HG03565 (cell line): Measurements from ENCODE around the gene TEDC2.
"Not testable (repeated sequence)": the region's sequence is repeated elsewhere in the genome, so short reads cannot be mapped to it uniquely, and the experiment has no call there.

Experiments used
- ATAC-seq: cut with Tn5 transposase; IDR thresholded peaks from one replicate; pipeline ENCODE4 v1.9.1; 2021; ENCODE audit warnings: mild to moderate bottlenecking, moderate library complexity; ENCODE audit not compliant: unreplicated experiment

Gene TEDC2

GRCh38 chr16:2459647-2460390, at the start of gene TEDC2:
TEDC2 (plus strand) TSS chr16:2460109; CDS start chr16:2460145, 36 bp downstream.
- peak; percentile 82 for ATAC-seq

GRCh38 chr16:2415085-2415484, 44.8 kb upstream of the TEDC2 start:
- ATAC-seq: no peak

GRCh38 chr16:2420035-2420434, 39.9 kb upstream of the TEDC2 start:
- ATAC-seq: no peak

GRCh38 chr16:2422123-2422867, 37.6 kb upstream of the TEDC2 start:
- ATAC-seq: no peak

GRCh38 chr16:2424061-2425007, 35.6 kb upstream of the TEDC2 start:
- no peak for ATAC-seq

GRCh38 chr16:2425008-2425518, 34.8 kb upstream of the TEDC2 start:
- no peak for ATAC-seq

- ATAC-seq: no peak
Measured at GRCh38 chr16:2425825-2426430, 34.0 kb upstream of the TEDC2 start.

GRCh38 chr16:2426941-2427361, 33.0 kb upstream of the TEDC2 start:
- ATAC-seq: no peak

- ATAC-seq: no peak
Measured at GRCh38 chr16:2427526-2427925, 32.4 kb upstream of the TEDC2 start.

- ATAC-seq: no peak
Measured at GRCh38 chr16:2428051-2428783, 31.7 kb upstream of the TEDC2 start.

GRCh38 chr16:2428784-2429033, 31.2 kb upstream of the TEDC2 start:
- no peak for ATAC-seq

- ATAC-seq: peak; percentile 82
Measured at GRCh38 chr16:2429034-2429770, 30.7 kb upstream of the TEDC2 start, which contains the start of gene CCNF. CCNF (plus strand) TSS chr16:2429447; CDS start chr16:2429482, 35 bp downstream.

GRCh38 chr16:2429771-2430663, 29.9 kb upstream of the TEDC2 start:
- no peak for ATAC-seq

- no peak for ATAC-seq
Measured at GRCh38 chr16:2432286-2432685, 27.6 kb upstream of the TEDC2 start.

GRCh38 chr16:2432801-2433505, 27.0 kb upstream of the TEDC2 start:
- no peak for ATAC-seq

GRCh38 chr16:2435236-2435635, 24.7 kb upstream of the TEDC2 start:
- not testable (repeated sequence) for ATAC-seq

GRCh38 chr16:2436110-2436509, 23.8 kb upstream of the TEDC2 start:
- no peak for ATAC-seq
